C4-2B (cell line): ENCODE results near the gene IGFBP7.

Experiments
- H3K27ac ChIP-seq: fragments of 450-650 bp; 2 replicates; pipeline ENCODE4 v1.5.1; 2017
- ZFX ChIP-seq: fragments of 450-650 bp; IDR thresholded peaks from 2 replicates; pipeline ENCODE4 v1.6.1; 2017
- TF ChIP-seq, protein P1 (sequence below): fragments of 450-650 bp; conservative IDR thresholded peaks from 2 replicates; pipeline ENCODE4 v1.5.1; 2017; ENCODE audit warnings: mild to moderate bottlenecking

The IGFBP7 gene

DNA sequence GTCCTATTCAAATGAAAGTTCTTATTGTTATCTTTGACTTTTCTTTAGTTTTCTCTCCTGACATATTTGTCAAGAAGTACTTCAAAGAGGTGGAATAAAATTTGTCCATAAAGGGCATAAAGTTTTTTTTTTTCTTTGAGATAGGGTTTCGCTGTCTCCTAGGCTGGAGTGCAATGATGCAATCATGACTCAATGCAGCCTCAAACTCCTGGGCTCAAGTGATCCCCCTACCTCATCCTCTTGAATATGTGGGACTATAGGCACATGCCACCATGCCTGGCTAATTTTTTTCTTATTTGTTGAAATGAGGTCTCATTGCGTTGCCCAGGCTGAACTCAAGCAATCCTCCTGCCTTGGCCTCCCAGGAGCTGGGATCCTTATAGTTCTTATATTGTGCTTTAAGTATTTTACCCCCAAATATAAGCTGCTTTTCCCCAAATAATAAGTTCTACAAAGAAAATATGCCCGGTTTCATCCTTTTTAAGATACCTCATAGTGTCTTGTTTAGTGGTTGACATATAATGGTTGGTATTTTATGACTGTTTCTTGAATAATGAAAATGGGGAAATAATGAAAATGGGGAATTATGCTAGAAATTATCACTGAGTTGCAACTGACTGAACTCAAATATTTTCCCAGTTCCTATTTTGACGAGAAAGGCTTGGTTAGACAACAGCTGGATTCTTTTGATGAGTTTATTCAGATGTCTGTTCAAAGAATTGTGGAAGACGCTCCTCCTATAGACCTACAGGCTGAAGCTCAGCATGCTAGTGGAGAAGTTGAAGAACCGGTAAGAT lies 119.9 kb downstream of the IGFBP7 start:
- TF ChIP-seq, protein P1, sequence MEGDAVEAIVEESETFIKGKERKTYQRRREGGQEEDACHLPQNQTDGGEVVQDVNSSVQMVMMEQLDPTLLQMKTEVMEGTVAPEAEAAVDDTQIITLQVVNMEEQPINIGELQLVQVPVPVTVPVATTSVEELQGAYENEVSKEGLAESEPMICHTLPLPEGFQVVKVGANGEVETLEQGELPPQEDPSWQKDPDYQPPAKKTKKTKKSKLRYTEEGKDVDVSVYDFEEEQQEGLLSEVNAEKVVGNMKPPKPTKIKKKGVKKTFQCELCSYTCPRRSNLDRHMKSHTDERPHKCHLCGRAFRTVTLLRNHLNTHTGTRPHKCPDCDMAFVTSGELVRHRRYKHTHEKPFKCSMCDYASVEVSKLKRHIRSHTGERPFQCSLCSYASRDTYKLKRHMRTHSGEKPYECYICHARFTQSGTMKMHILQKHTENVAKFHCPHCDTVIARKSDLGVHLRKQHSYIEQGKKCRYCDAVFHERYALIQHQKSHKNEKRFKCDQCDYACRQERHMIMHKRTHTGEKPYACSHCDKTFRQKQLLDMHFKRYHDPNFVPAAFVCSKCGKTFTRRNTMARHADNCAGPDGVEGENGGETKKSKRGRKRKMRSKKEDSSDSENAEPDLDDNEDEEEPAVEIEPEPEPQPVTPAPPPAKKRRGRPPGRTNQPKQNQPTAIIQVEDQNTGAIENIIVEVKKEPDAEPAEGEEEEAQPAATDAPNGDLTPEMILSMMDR, result no peak
- TF ChIP-seq ZFX, result no peak
- H3K27ac ChIP-seq, result no peak overlapping the region

DNA sequence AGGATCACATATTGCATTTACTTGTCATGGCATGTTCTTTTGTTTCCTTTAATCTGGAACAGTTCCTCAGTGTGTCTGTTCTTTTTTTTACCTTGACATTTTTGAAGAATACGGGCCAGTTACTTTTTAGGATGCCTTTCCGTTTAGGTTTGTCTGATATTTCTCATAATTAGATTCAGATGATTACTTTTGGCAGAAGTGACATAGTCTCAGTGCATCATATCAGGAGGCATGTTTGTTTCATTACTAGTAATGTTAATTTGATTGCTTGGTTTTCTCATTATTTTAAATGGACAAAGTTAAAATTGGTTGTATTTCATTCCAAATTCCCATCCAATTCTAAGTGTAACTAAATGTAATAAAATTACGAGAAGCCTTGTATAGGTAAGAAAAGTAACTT lies 123.2 kb downstream of the IGFBP7 start:
- no peak for TF ChIP-seq ZFX
- TF ChIP-seq, protein P1, result no peak

DNA sequence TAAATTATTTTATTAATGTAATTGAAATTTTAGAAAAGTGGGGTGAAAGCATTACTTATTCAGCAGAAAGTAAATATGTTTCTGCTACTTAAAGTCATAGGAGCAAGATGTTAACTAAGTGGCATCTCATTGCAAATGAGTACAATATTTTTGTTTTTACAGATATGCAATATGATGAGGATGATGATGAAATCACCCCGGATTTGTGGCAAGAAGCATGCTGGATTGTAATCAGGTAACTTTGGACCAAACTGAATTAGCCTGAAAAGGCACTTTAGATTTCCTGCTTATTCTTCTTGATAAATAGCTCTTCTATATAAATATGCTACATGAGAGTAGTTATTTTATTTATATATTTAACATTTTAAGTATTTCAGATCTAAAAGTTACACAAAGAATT lies 124.0 kb downstream of the IGFBP7 start:
- no peak overlapping the region for H3K27ac ChIP-seq
- TF ChIP-seq ZFX, result no peak
- TF ChIP-seq, protein P1, result no peak

More for the DNA sequence above, 123.2 kb downstream of the IGFBP7 start:
- no peak overlapping the region for H3K27ac ChIP-seq

DNA sequence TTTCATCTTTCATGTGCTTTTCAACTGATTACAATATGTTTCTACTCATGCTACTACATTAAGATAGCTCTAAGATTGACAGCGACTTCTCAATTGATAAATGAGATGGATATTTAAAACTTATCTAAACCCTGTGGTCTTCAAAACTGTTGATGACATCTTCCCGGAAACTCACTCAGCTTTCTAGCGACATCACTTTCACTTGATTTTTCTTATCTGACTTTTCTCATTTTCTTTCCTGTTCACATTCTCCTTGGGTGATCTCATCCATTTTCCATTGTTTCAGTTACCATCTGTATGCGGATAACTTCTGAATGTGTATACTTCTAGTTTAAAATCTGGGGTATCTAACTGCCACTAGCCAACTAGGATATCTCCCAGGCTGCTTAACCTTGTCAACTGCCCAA lies 128.4 kb downstream of the IGFBP7 start:
- no peak overlapping the region for H3K27ac ChIP-seq
- TF ChIP-seq ZFX, result no peak
- TF ChIP-seq, protein P1, result no peak
